ENCODE results near the gene STX3.

STX3 gene

GRCh38 chr11:59787816-59788215, 32.6 kb downstream of the STX3 start:
- no peaks in the 10 kb centered on the region for H3K9me3 ChIP-seq (ENCODE audit: insufficient read depth, low read depth, low read length)
- peaks cover 10% of the 10 kb centered on the region for H3K4me1 ChIP-seq (ENCODE audit: insufficient read depth, low read length, poor library complexity, severe bottlenecking)
- H3K4me2 ChIP-seq (ENCODE audit: low read depth, low read length, poor library complexity, severe bottlenecking), result no peak overlapping the region
- no peaks in the 10 kb centered on the region for H3K9me2 ChIP-seq (replicated peaks; ENCODE audit: low read depth, low read length)
- H3F3A ChIP-seq (ENCODE audit: low read depth), result no peaks in the 10 kb centered on the region
- peaks cover 11% of the 10 kb centered on the region; the same call in 1 of the 2 replicates for H3K36me3 ChIP-seq (ENCODE audit: insufficient read depth, low read length)
- no peaks in the 10 kb centered on the region for H3K27me3 ChIP-seq (ENCODE audit: insufficient read depth, low read length, poor library complexity, severe bottlenecking)
- TF ChIP-seq EZH2phosphoT487 (IDR thresholded peaks at IDR 0.05; ENCODE audit: borderline replicate concordance) (no peak), CTCF (conservative IDR thresholded peaks at IDR 0.05; ENCODE audit: low read length) (no peak)
- H3K9ac ChIP-seq (ENCODE audit: low read depth, low read length, poor library complexity, severe bottlenecking), result no peak overlapping the region
- no peak overlapping the region for H3K4me3 ChIP-seq (ENCODE audit: low read length, poor library complexity, severe bottlenecking)
- H2AFZ ChIP-seq (ENCODE audit: low read length), result no peak overlapping the region
- no peaks in the 10 kb centered on the region for H4K20me1 ChIP-seq (ENCODE audit: insufficient read depth, low read length, poor library complexity, severe bottlenecking)
- H3K79me2 ChIP-seq (ENCODE audit: insufficient read depth, low read length), result no peaks in the 10 kb centered on the region

- H3K9me2 ChIP-seq (replicated peaks; ENCODE audit: low read depth, low read length), result no peaks in the 10 kb centered on the region
- no peak for TF ChIP-seq CTCF (conservative IDR thresholded peaks at IDR 0.05; ENCODE audit: low read length)
- peaks cover 24% of the 10 kb centered on the region; the same call in 1 of the 2 replicates for H3K36me3 ChIP-seq (ENCODE audit: insufficient read depth, low read length)
- H3K27me3 ChIP-seq (ENCODE audit: insufficient read depth, low read length, poor library complexity, severe bottlenecking), result no peaks in the 10 kb centered on the region
- no peak overlapping the region for H3K4me2 ChIP-seq (ENCODE audit: low read depth, low read length, poor library complexity, severe bottlenecking)
- H3K79me2 ChIP-seq (ENCODE audit: insufficient read depth, low read length), result no peaks in the 10 kb centered on the region
- H3K4me1 ChIP-seq (ENCODE audit: insufficient read depth, low read length, poor library complexity, severe bottlenecking), result peaks cover 4% of the 10 kb centered on the region
- no peak overlapping the region for H3K4me3 ChIP-seq (ENCODE audit: low read length, poor library complexity, severe bottlenecking)
- H2AFZ ChIP-seq (ENCODE audit: low read length), result no peak overlapping the region
- H3K9ac ChIP-seq (ENCODE audit: low read depth, low read length, poor library complexity, severe bottlenecking), result no peak overlapping the region
- H3K9me3 ChIP-seq (ENCODE audit: insufficient read depth, low read depth, low read length), result no peaks in the 10 kb centered on the region
- H4K20me1 ChIP-seq (ENCODE audit: insufficient read depth, low read length, poor library complexity, severe bottlenecking), result no peaks in the 10 kb centered on the region
- H3F3A ChIP-seq (ENCODE audit: low read depth), result no peaks in the 10 kb centered on the region
These were observed 36.5 kb downstream of the STX3 start for GRCh38 chr11:59791639-59792038.

GRCh38 chr11:59792507-59792906, 37.3 kb downstream of the STX3 start:
- Histone ChIP-seq H3K79me2 (ENCODE audit: insufficient read depth, low read length) (no peaks in the 10 kb centered on the region), H2AFZ (ENCODE audit: low read length) (no peak overlapping the region), H3K4me3 (ENCODE audit: low read length, poor library complexity, severe bottlenecking) (no peak overlapping the region), H3K4me2 (ENCODE audit: low read depth, low read length, poor library complexity, severe bottlenecking) (no peak overlapping the region), H3K9me3 (ENCODE audit: insufficient read depth, low read depth, low read length) (no peaks in the 10 kb centered on the region), H3K36me3 (ENCODE audit: insufficient read depth, low read length) (peaks cover 27% of the 10 kb centered on the region; the same call in 1 of the 2 replicates), H3K4me1 (ENCODE audit: insufficient read depth, low read length, poor library complexity, severe bottlenecking) (peaks cover 4% of the 10 kb centered on the region), H3K9me2 (replicated peaks; ENCODE audit: low read depth, low read length) (no peaks in the 10 kb centered on the region), H4K20me1 (ENCODE audit: insufficient read depth, low read length, poor library complexity, severe bottlenecking) (no peaks in the 10 kb centered on the region), H3K9ac (ENCODE audit: low read depth, low read length, poor library complexity, severe bottlenecking) (no peak overlapping the region), H3K27me3 (ENCODE audit: insufficient read depth, low read length, poor library complexity, severe bottlenecking) (no peaks in the 10 kb centered on the region), H3F3A (ENCODE audit: low read depth) (no peaks in the 10 kb centered on the region)
- TF ChIP-seq EZH2phosphoT487 (IDR thresholded peaks at IDR 0.05; ENCODE audit: borderline replicate concordance) (no peak), CTCF (conservative IDR thresholded peaks at IDR 0.05; ENCODE audit: low read length) (no peak)
